SU-DHL-6 (cell line): ENCODE results near the gene HUS1.

ENCODE experiments used
- H2AFZ ChIP-seq: fragments of 200-600 bp; sonication (generic); 2 replicates; pipeline ENCODE4 v1.6.1; 2014; ENCODE audit warnings: low read depth, mild to moderate bottlenecking, moderate library complexity, mixed read lengths, antibody characterized with exemption, low read length; ENCODE audit not compliant: severe bottlenecking
- H3F3A ChIP-seq: fragments of 200-600 bp; shearing (Covaris generic); 2 replicates; pipeline ENCODE4 v1.6.0; 2016; ENCODE audit warnings: antibody characterized with exemption, mild to moderate bottlenecking; ENCODE audit not compliant: insufficient read depth
- H3K27ac ChIP-seq: fragments of 200-600 bp; sonication (generic); 2 replicates; pipeline ENCODE4 v1.5.1; 2016; ENCODE audit warnings: low read depth, mild to moderate bottlenecking, low read length, moderate library complexity, mixed read lengths
- H3K27me3 ChIP-seq: fragments of 200-600 bp; sonication (generic), shearing (Covaris generic); 2 replicates; pipeline ENCODE4 v1.6.0; 2014; ENCODE audit warnings: mild to moderate bottlenecking, low read length
- H3K36me3 ChIP-seq: fragments of 200-600 bp; sonication (generic); 2 replicates; pipeline ENCODE4 v1.6.1; 2014; ENCODE audit warnings: mild to moderate bottlenecking, low read length, mixed read lengths
- H3K4me2 ChIP-seq: fragments of 300-600, 200-600 bp; shearing (Covaris generic), sonication (generic); 2 replicates; pipeline ENCODE4 v1.6.0; 2014; ENCODE audit warnings: low read length, low read depth, mild to moderate bottlenecking; ENCODE audit not compliant: poor library complexity, severe bottlenecking
- H3K4me3 ChIP-seq: fragments of 200-600 bp; sonication (generic); 2 replicates; pipeline ENCODE4 v1.5.1; 2014; ENCODE audit warnings: antibody characterized with exemption, low read length, mild to moderate bottlenecking, mixed read lengths; ENCODE audit not compliant: insufficient read depth, poor library complexity, severe bottlenecking
- H3K79me2 ChIP-seq: fragments of 200-600 bp; sonication (generic); 2 replicates; pipeline ENCODE4 v1.6.1; 2014; ENCODE audit warnings: mild to moderate bottlenecking, low read length, moderate library complexity; ENCODE audit not compliant: insufficient read depth
- H3K9ac ChIP-seq: fragments of 200-600 bp; sonication (generic); 2 replicates; pipeline ENCODE4 v1.7.0; 2014; ENCODE audit warnings: mild to moderate bottlenecking, low read length
- H3K9me2 ChIP-seq: fragments of 200-600 bp; sonication (generic); replicated peaks from 2 replicates; pipeline ENCODE4 v1.6.1; 2014; ENCODE audit warnings: low read length; ENCODE audit not compliant: insufficient read depth
- H3K9me3 ChIP-seq: fragments of 200-600 bp; sonication (generic); 2 replicates; pipeline ENCODE4 v1.6.1; 2014; ENCODE audit warnings: low read length, mixed read lengths; ENCODE audit not compliant: insufficient read depth
- H4K20me1 ChIP-seq: fragments of 200-600 bp; sonication (generic); 2 replicates; pipeline ENCODE4 v1.6.1; 2014; ENCODE audit warnings: low read depth, mild to moderate bottlenecking, antibody characterized with exemption, low read length, moderate library complexity, mixed read lengths
- CTCF ChIP-seq: fragments of 200-600 bp; sonication (generic); IDR thresholded peaks from one replicate; pipeline ENCODE4 v1.5.1; 2017; ENCODE audit warnings: antibody characterized with exemption, mild to moderate bottlenecking, low read length, moderate library complexity; ENCODE audit not compliant: insufficient read depth, poor library complexity, severe bottlenecking
- EZH2phosphoT487 ChIP-seq: fragments of 200-600 bp; sonication (generic), shearing (Covaris generic); conservative IDR thresholded peaks from 2 replicates; pipeline ENCODE4 v1.6.1; 2018; ENCODE audit warnings: mild to moderate bottlenecking, antibody characterized with exemption, low read length, moderate library complexity, mixed read lengths

Gene HUS1

GRCh38 chr7:47915616-47915976 lies 63.8 kb downstream of the HUS1 start:
- no peak for TF ChIP-seq EZH2phosphoT487
- TF ChIP-seq CTCF, result no peak
- Histone ChIP-seq H3K27me3 (no peaks in the 10 kb centered on the region), H3K9ac (no peak overlapping the region)

GRCh38 chr7:47914717-47915615 lies 64.4 kb downstream of the HUS1 start:
- TF ChIP-seq EZH2phosphoT487, result no peak
- TF ChIP-seq CTCF, result no peak
- Histone ChIP-seq H3K9ac (no peak overlapping the region), H4K20me1 (no peaks in the 10 kb centered on the region), H3K9me2 (no peaks in the 10 kb centered on the region), H3K27me3 (no peaks in the 10 kb centered on the region), H3K36me3 (no peaks in the 10 kb centered on the region), H3F3A (no peaks in the 10 kb centered on the region), H3K27ac (no peak overlapping the region), H3K9me3 (no peaks in the 10 kb centered on the region), H3K4me3 (no peak overlapping the region), H3K79me2 (no peaks in the 10 kb centered on the region), H3K4me2 (no peak overlapping the region), H2AFZ (no peak overlapping the region)

More at GRCh38 chr7:47915616-47915976, 63.8 kb downstream of the HUS1 start:
- Histone ChIP-seq H4K20me1 (no peaks in the 10 kb centered on the region), H3K4me2 (no peak overlapping the region), H3K27ac (no peak overlapping the region), H3F3A (no peaks in the 10 kb centered on the region), H3K9me2 (no peaks in the 10 kb centered on the region), H3K9me3 (no peaks in the 10 kb centered on the region), H3K36me3 (no peaks in the 10 kb centered on the region), H3K4me3 (no peak overlapping the region), H3K79me2 (no peaks in the 10 kb centered on the region), H2AFZ (no peak overlapping the region)
